K562 (cell line): Measurements from ENCODE around the gene WWOX. TPM values are rescaled to one million over a fixed set of nuclear protein-coding genes. Genes with fewer than 3 reads are reported as not detected.

Experiments
- ATAC-seq: fragments of 200-7000 bp; cut with Tn5 transposase; 3 replicates; pipeline ENCODE4 v1.9.1; 2020; ENCODE audit warnings: moderate library complexity
- BruUV-seq: library from RNA; stranded (reverse); fragments of 400-500 nt; replicated peaks from 2 replicates; lab custom pipeline; 2021; lab: Mats Ljungman, UMichigan
- CTCF ChIA-PET: fragments of 300-600 bp; formaldehyde crosslinking; extraction: SDS; loops from one replicate; lab custom pipeline; 2021; ENCODE audit warnings: low intra/inter-chr PET ratio; lab: Yijun Ruan, JAX
- POLR2A ChIA-PET: fragments of 300-600, 350-650 bp; sonication (Branson Sonifier 250); formaldehyde crosslinking; extraction: SDS; loops from one replicate; lab custom pipeline; 2021; ENCODE audit warnings: antibody characterized with exemption, inconsistent platforms; lab: Yijun Ruan, JAX
- DNase-seq, 4 experiments: peaks; one replicate each; pipeline versions ENCODE4 v3.0.0 to v3.0.0-alpha.2; 2011 to 2018; ENCODE audit warnings: low spot score in 3 of 4, mixed read lengths in 3 of 4; ENCODE audit errors: extremely low read depth in 1 of 4
- FAIRE-seq: peaks from 2 replicates; lab custom pipeline; 2011; peaks lifted over from hg19 to GRCh38; lab: Jason Lieb, UNC
- H2AFZ ChIP-seq: 2 replicates; pipeline ENCODE4 v1.6.0; 2011; ENCODE audit warnings: low read depth, low read length, control low read depth, inconsistent platforms
- H3K27ac ChIP-seq: fragments of 200-600 bp; 3 replicates; pipeline ENCODE4 v1.8.0; 2011; ENCODE audit warnings: low read depth, mild to moderate bottlenecking, control low read depth, inconsistent platforms, low read length, moderate library complexity, mixed read lengths; ENCODE audit errors: extremely low read depth
- H3K27me3 ChIP-seq, 2 experiments: fragments of 300-600 bp in 1 of 2; 2 replicates in 1 of 2; 3 replicates in 1 of 2; pipeline versions ENCODE4 v1.6.0 to v1.8.0; 2011; ENCODE audit warnings: inconsistent platforms in 2 of 2, low read length in 2 of 2, mild to moderate bottlenecking in 1 of 2, mixed read lengths in 1 of 2, moderate library complexity in 1 of 2; ENCODE audit not compliant: control insufficient read depth in 2 of 2, insufficient read depth in 2 of 2
- H3K36me3 ChIP-seq: fragments of 300-600 bp; 3 replicates; pipeline ENCODE4 v1.8.0; 2011; ENCODE audit warnings: mild to moderate bottlenecking, low read length, inconsistent platforms; ENCODE audit not compliant: control insufficient read depth, insufficient read depth
- H3K4me1 ChIP-seq, 2 experiments: fragments of 200-600 bp in 1 of 2; replicated peaks in 1 of 2; 2 replicates in 1 of 2; 3 replicates in 1 of 2; pipeline versions ENCODE4 v1.5.1 to v1.8.0; 2011; ENCODE audit warnings: inconsistent platforms in 2 of 2, low read length in 2 of 2, mild to moderate bottlenecking in 1 of 2, mixed read lengths in 1 of 2, moderate library complexity in 1 of 2; ENCODE audit not compliant: control insufficient read depth in 2 of 2, insufficient read depth in 2 of 2
- H3K4me2 ChIP-seq: 2 replicates; pipeline ENCODE4 v1.6.1; 2011; ENCODE audit warnings: low read length, control low read depth, inconsistent platforms, mixed read lengths; ENCODE audit not compliant: insufficient read depth
- H3K4me3 ChIP-seq: fragments of 200-600 bp; sonication (generic), shearing (Covaris generic); 2 replicates; pipeline ENCODE4 v1.5.1; 2016; ENCODE audit warnings: control low read depth, inconsistent platforms
- H3K79me2 ChIP-seq: fragments of 200-600 bp; 3 replicates; pipeline ENCODE4 v1.8.0; 2011; ENCODE audit warnings: low read length, inconsistent platforms; ENCODE audit not compliant: control insufficient read depth, insufficient read depth
- H3K9ac ChIP-seq, 2 experiments: 2 replicates each; pipeline versions ENCODE4 v1.6.0 to v1.6.1; 2011; ENCODE audit warnings: low read depth in 2 of 2, low read length in 2 of 2, control low read depth in 1 of 2, inconsistent platforms in 1 of 2, mild to moderate bottlenecking in 1 of 2, mixed read lengths in 1 of 2; ENCODE audit not compliant: insufficient read depth in 1 of 2
- H3K9me1 ChIP-seq: one replicate; pipeline ENCODE4 v1.6.0; 2011; ENCODE audit warnings: inconsistent platforms, mild to moderate bottlenecking, low read length, moderate library complexity; ENCODE audit not compliant: control insufficient read depth, insufficient read depth
- H3K9me3 ChIP-seq: replicated peaks from 2 replicates; pipeline ENCODE4 v1.5.1; 2011; ENCODE audit warnings: low read depth, low read length, inconsistent platforms; ENCODE audit not compliant: control insufficient read depth, insufficient read depth
- H4K20me1 ChIP-seq: replicated peaks from 2 replicates; pipeline ENCODE4 v1.6.1; 2011; ENCODE audit warnings: low read length, inconsistent platforms, mixed read lengths; ENCODE audit not compliant: control insufficient read depth, insufficient read depth
- DMBX1 ChIP-seq: fragments of 250-450 bp; sonication (Bioruptor Pico); IDR thresholded peaks from 2 replicates; pipeline ENCODE4 v1.8.0; 2022; ENCODE audit warnings: inconsistent platforms, mild to moderate bottlenecking, moderate library complexity, borderline replicate concordance
- E4F1 ChIP-seq: fragments of 250-450 bp; sonication (Bioruptor Pico); IDR thresholded peaks from 2 replicates; pipeline ENCODE4 v1.5.0; 2021; ENCODE audit warnings: mild to moderate bottlenecking, borderline replicate concordance
- FOXK2 ChIP-seq, 2 experiments: fragments of 450-650 bp; IDR thresholded peaks in 1 of 2; conservative IDR thresholded peaks in 1 of 2; 2 replicates each; pipeline ENCODE4 v1.6.1; 2016; ENCODE audit warnings: low read depth in 2 of 2, mild to moderate bottlenecking in 1 of 2
- GATAD2B ChIP-seq: fragments of 450-650 bp; IDR thresholded peaks from 2 replicates; pipeline ENCODE4 v1.6.1; 2017; ENCODE audit warnings: mild to moderate bottlenecking, borderline replicate concordance
- HCFC1 ChIP-seq: IDR thresholded peaks from 2 replicates; pipeline ENCODE4 v1.6.1; 2012; ENCODE audit warnings: low read depth, low read length, improper control_type of control experiment
- KDM4B ChIP-seq, 2 experiments: fragments of 450-650 bp in 1 of 2; sonication (generic) in 1 of 2; IDR thresholded peaks; 2 replicates each; pipeline ENCODE4 v1.6.1; 2016 to 2017; ENCODE audit warnings: borderline replicate concordance in 2 of 2, antibody characterized with exemption in 1 of 2, low read depth in 1 of 2, mild to moderate bottlenecking in 1 of 2
- KLF16 ChIP-seq: IDR thresholded peaks from 2 replicates; pipeline ENCODE4 v1.6.1; 2016; ENCODE audit warnings: antibody characterized with exemption
- SRSF7 ChIP-seq: fragments of 200-400 bp; formaldehyde crosslinking; optimal IDR thresholded peaks from 2 replicates; pipeline ENCODE3; 2017; ENCODE audit warnings: mild to moderate bottlenecking, low read depth, low read length
- TOE1 ChIP-seq, 2 experiments: fragments of 450-650 bp in 1 of 2; sonication (generic) in 1 of 2; formaldehyde crosslinking in 1 of 2; IDR thresholded peaks; 2 replicates each; pipeline versions ENCODE4 v1.7.1 to v1.8.0; 2016 to 2022; ENCODE audit warnings: borderline replicate concordance in 2 of 2, mild to moderate bottlenecking in 2 of 2, antibody characterized with exemption in 1 of 2, inconsistent platforms in 1 of 2, low read depth in 1 of 2, missing genetic modification reagents in 1 of 2, moderate library complexity in 1 of 2
- ZBTB33 ChIP-seq: sonication (generic); formaldehyde crosslinking; IDR thresholded peaks from 2 replicates; pipeline ENCODE4 v1.8.1; 2023; ENCODE audit warnings: mild to moderate bottlenecking, missing genetic modification reagents
- ZC3H11A ChIP-seq: IDR thresholded peaks from 2 replicates; pipeline ENCODE4 v1.6.1; 2012; ENCODE audit warnings: low read depth, low read length, improper control_type of control experiment
- ZNF431 ChIP-seq: sonication (generic); formaldehyde crosslinking; IDR thresholded peaks from 2 replicates; pipeline ENCODE4 v1.8.0; 2022; ENCODE audit warnings: mild to moderate bottlenecking, missing genetic modification reagents
- ZNF586 ChIP-seq: fragments of 450-650 bp; formaldehyde crosslinking; conservative IDR thresholded peaks from 2 replicates; pipeline ENCODE4 v1.4.0; 2020; ENCODE audit warnings: mild to moderate bottlenecking, moderate library complexity
- ZNF592 ChIP-seq: fragments of 450-650 bp; IDR thresholded peaks from 2 replicates; pipeline ENCODE4 v1.6.1; 2017; ENCODE audit warnings: antibody characterized with exemption, mild to moderate bottlenecking
- WGBS: fragments of 100-300 bp; shearing (Covaris generic); methylation state at CpG from one replicate; pipeline ENCODE4 v1.1.6; 2016; ENCODE audit warnings: low coverage, mixed read lengths; ENCODE audit not compliant: insufficient coverage; ENCODE audit errors: missing lambda C conversion rate; 5-methylcytosine and 5-hydroxymethylcytosine counted together
- in situ Hi-C: fragments of 300-500 bp; cut with MboI; formaldehyde crosslinking; loops from 4 replicates; pipeline ENCODE4 v1.15.0; 2018; ENCODE audit warnings: inconsistent platforms, mixed read lengths
- intact Hi-C: fragments of 100-400 bp; cut with micrococcal nuclease; formaldehyde crosslinking; loops from 2 replicates; pipeline ENCODE4 v1.14.2; 2022
- polyA plus RNA-seq, 8 experiments: library from polyadenylated mRNA; depleted of rRNA in 4 of 8; stranded (reverse) in 5 of 8; unstranded in 3 of 8; fragments of >200 nt; fragmentation: Nextera tagmentation in 2 of 8; fragmentation: Illumina TruSeq in 1 of 8; extraction: Ambion mirVana in 2 of 8; extraction: Trizol in 1 of 8; gene quantifications; 2 replicates each; pipeline versions ENCODE4 v1.2.1 to v1.2.3, GENCODE V29; 2011 to 2014; ENCODE audit warnings: inconsistent platforms in 1 of 8, missing spikeins in 1 of 8
- total RNA-seq, 7 experiments: library from RNA; depleted of rRNA in 6 of 7; stranded (reverse); fragments of >200 nt in 6 of 7; fragmentation: Illumina TruSeq in 2 of 7; extraction: Trizol in 2 of 7; gene quantifications; 2 replicates each; pipeline versions ENCODE4 v1.2.1 to v1.2.3, GENCODE V29; 2011 to 2021; ENCODE audit warnings: low replicate concordance in 1 of 7

The WWOX gene
- total and polyA plus RNA-seq, 9 of the 15 experiments (the other 6 are each of a cell fraction or from before 2014, with no cell fraction given): 1.6 to 22.7 (median 8.1) TPM

- ChIA-PET POLR2A (no interaction called here), CTCF (no interaction called here)
- no peaks in the 10 kb centered on the region for H3K4me1 ChIP-seq
- 5% methylated on average over 3 of the region's 3 CpGs for WGBS
- H3K79me2 ChIP-seq: no peaks in the 10 kb centered on the region
- H2AFZ ChIP-seq: no peak overlapping the region
- no TSS peak for BruUV-seq
- H3K9me1 ChIP-seq: no peaks in the 10 kb centered on the region
- H3K27me3 ChIP-seq: peaks cover 0 to 8% of the 10 kb centered on the region in 2 experiments; a peak in 2 of 5 replicates
- ATAC-seq: no peak
- in situ Hi-C loops: no loop called here
- H4K20me1 ChIP-seq: no peaks in the 10 kb centered on the region
- DNase-seq: no peak
- intact Hi-C loops: no loop called here
- H3K9ac ChIP-seq: no peak overlapping the region
- H3K9me3 ChIP-seq: no peaks in the 10 kb centered on the region
- FAIRE-seq: no peak
- no peak overlapping the region for H3K27ac ChIP-seq
- H3K4me2 ChIP-seq: no peak overlapping the region
- no peak overlapping the region for H3K4me3 ChIP-seq
- H3K36me3 ChIP-seq: no peaks in the 10 kb centered on the region
- TF ChIP-seq ZNF592: no peak
- TF ChIP-seq KDM4B (IDR thresholded peaks at IDR 0.05; ENCODE audit: borderline replicate concordance in 2 of 2, low read depth in 1 of 2): no peak
- TF ChIP-seq TOE1 (IDR thresholded peaks at IDR 0.05; ENCODE audit: borderline replicate concordance): no peak
- TF ChIP-seq TOE1 (CRISPR knock-in tag; IDR thresholded peaks at IDR 0.05; ENCODE audit: borderline replicate concordance, low read depth): no peak
- no peak for TF ChIP-seq ZBTB33 (CRISPR knock-in tag)
- no peak for TF ChIP-seq GATAD2B
- TF ChIP-seq ZC3H11A: no peak
- TF ChIP-seq ZNF586 (CRISPR knock-in tag): no peak
- no peak for TF ChIP-seq DMBX1 (CRISPR knock-in tag)
- no peak for TF ChIP-seq HCFC1
- TF ChIP-seq FOXK2 (conservative IDR thresholded peaks at IDR 0.05 in 1 of 2, IDR thresholded peaks at IDR 0.05 in 1 of 2; ENCODE audit: low read depth in 2 of 2): no peak
- TF ChIP-seq SRSF7: no peak
- no peak for TF ChIP-seq E4F1 (CRISPR knock-in tag)
- no peak for TF ChIP-seq ZNF431
- no peak for TF ChIP-seq KLF16
Measured at GRCh38 chr16:78786635-78787034, 687.2 kb downstream of the WWOX start.
